H1 (cell line): ENCODE measurements around the gene CIB2. TPM values are rescaled to one million over a fixed set of nuclear protein-coding genes. Genes with fewer than 3 reads are reported as not detected.

Experiments used
- CHD7 ChIP-seq: fragments of 300-600 bp; sonication (generic); IDR thresholded peaks from 2 replicates; pipeline ENCODE4 v1.7.1; 2012; ENCODE audit warnings: low read length, moderate library complexity, mild to moderate bottlenecking, inconsistent platforms; ENCODE audit not compliant: insufficient replicate concordance
- KDM5A ChIP-seq: fragments of 200-600 bp; IDR thresholded peaks from 2 replicates; pipeline ENCODE4 v1.7.1; 2012; ENCODE audit warnings: mild to moderate bottlenecking, low read length, inconsistent platforms, mixed read lengths
- polyA plus RNA-seq, 7 experiments: library from polyadenylated mRNA; depleted of rRNA in 3 of 7; stranded (reverse) in 5 of 7; unstranded in 2 of 7; fragments of >200 nt in 5 of 7; fragments of 200-250 nt in 2 of 7; gene quantifications; 1 replicate in 5 of 7; 2 replicates in 1 of 7; 4 replicates in 1 of 7; pipeline versions ENCODE4 v1.2.1 to v1.2.3, GENCODE V29; 2011 to 2013; ENCODE audit warnings: missing spikeins in 2 of 7, mixed read lengths in 2 of 7
- total RNA-seq: library from RNA; stranded (reverse); fragmentation: NEBNext Ultra II Directional; extraction: Animal tissue kit (Norgen Biotek cat#: 25700); gene quantifications from 2 replicates; pipeline ENCODE4 v1.2.1, GENCODE V29; 2021

The CIB2 gene
- total and polyA plus RNA-seq, 2 of the 8 experiments (the other 6 are each of a cell fraction or from before 2014, with no cell fraction given): 41.5 to 45.8 TPM

- TF ChIP-seq CHD7 (no peak), KDM5A (no peak)
Observed at GRCh38 chr15:78129077-78129750, 2.0 kb downstream of the CIB2 start (continued).
